Prostate gland (tissue), 2 donors: Measurements from ENCODE around the gene DUS2.

Experiments
- CTCF ChIP-seq, 4 experiments: fragments of 200-600 bp in 2 of 4; fragments of 450-650 bp in 2 of 4; sonication (generic) in 2 of 4; IDR thresholded peaks; 1 replicate in 3 of 4; 2 replicates in 1 of 4; pipeline ENCODE4 v1.5.1; 2016 to 2019; ENCODE audit warnings: antibody characterized with exemption in 4 of 4, mild to moderate bottlenecking in 2 of 4, moderate library complexity in 2 of 4
- POLR2A ChIP-seq: fragments of 450-650 bp; IDR thresholded peaks from one replicate; pipeline ENCODE4 v1.6.1; 2016; ENCODE audit warnings: antibody characterized with exemption, mild to moderate bottlenecking

GRCh38 chr16:68022278-68022727 lies 781 bp upstream of the DUS2 start:
- TF ChIP-seq CTCF (IDR thresholded peaks at IDR 0.05) = no peak
- TF ChIP-seq POLR2A = no peak
